Rectal smooth muscle tissue (tissue), 1 donor: Measurements from ENCODE around the gene MRPS18B.
"Not testable (repeated sequence)": the region's sequence is repeated elsewhere in the genome, so short reads cannot be mapped to it uniquely, and the experiment has no call there.

Experiments used
- H3K27ac ChIP-seq: one replicate; pipeline ENCODE4 v1.7.0; 2013; ENCODE audit warnings: low read depth, low read length, inconsistent platforms
- H3K27me3 ChIP-seq: one replicate; pipeline ENCODE4 v1.7.0; 2013; ENCODE audit warnings: low read length; ENCODE audit not compliant: control insufficient read depth, insufficient read depth
- H3K36me3 ChIP-seq: one replicate; pipeline ENCODE4 v1.7.0; 2013; ENCODE audit warnings: low read length; ENCODE audit not compliant: control insufficient read depth, insufficient read depth
- H3K4me1 ChIP-seq: one replicate; pipeline ENCODE4 v1.7.0; 2013; ENCODE audit warnings: low read length; ENCODE audit not compliant: control insufficient read depth, insufficient read depth
- H3K4me3 ChIP-seq: one replicate; pipeline ENCODE4 v1.7.0; 2013; ENCODE audit warnings: low read length
- H3K9ac ChIP-seq: one replicate; pipeline ENCODE4 v1.7.0; 2013; ENCODE audit warnings: low read length

MRPS18B gene

DNA sequence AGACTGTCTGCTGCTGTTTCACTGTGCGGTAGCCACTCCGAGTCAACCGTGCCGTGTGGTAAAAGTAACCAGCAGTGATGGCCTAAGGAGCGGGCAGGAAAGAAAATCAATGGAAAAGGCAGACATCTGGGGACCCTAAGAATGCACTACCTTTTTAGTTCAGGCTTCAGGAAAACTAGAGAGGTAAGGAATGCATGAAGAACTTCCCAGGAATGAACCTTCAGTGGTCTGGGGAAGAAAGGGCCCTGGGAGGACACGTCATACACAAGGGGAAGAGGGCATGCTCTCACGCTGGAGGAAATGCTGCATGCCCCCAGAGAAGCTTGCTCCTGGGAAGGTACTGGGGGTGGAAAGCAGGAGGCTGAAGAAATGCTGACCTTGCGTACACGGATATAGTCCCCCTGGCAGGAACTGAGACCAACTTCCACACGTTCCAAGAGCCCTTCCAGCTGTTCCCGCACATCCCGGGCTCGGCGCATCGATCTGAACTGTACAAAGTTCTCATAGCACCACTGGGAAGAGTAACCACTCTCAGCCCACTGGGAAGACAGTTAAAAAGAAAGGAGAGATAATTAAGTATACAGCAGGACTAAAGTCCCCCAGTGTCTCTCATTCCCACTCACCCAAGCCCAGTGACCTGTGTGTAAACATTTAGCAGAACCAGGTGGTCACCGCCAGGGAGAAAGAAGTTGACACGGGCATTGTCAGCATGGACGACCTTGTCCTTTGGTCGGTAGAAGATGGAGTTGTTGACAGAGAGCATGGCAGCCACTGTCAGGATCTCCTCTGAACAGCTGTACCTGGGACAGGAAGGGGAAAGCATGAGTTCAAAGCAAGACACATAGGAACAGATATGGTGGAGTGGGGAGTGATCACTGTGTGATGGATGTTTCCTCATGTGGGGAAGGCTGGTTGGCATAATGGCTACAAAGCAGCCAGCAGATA lies 37.4 kb downstream of the MRPS18B start:
- Histone ChIP-seq H3K27me3 (no peaks in the 10 kb centered on the region), H3K27ac (no peak overlapping the region), H3K4me3 (no peak overlapping the region), H3K36me3 (peaks cover 59% of the 10 kb centered on the region), H3K9ac (no peak overlapping the region), H3K4me1 (no peaks in the 10 kb centered on the region)

DNA sequence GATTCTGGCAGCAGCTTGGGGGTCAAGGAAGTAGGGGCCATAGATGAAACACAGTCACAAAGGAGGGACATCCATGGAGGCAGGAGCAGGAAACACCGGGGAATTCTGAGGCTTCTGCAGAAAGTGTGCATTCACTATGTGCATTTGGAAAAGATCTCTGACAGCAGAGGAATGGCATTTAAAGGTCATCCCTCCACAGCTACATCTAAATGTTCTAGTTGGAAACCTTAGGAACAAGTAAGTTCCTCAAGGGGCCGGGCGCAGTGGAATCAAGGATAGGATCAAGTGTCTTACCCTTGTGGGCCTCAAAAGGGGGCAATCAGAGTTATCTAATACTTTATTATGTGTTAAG lies 38.1 kb downstream of the MRPS18B start:
- peaks cover 63% of the 10 kb centered on the region for H3K36me3 ChIP-seq
- no peak overlapping the region for H3K27ac ChIP-seq
- no peaks in the 10 kb centered on the region for H3K4me1 ChIP-seq
- H3K4me3 ChIP-seq: no peak overlapping the region
- no peaks in the 10 kb centered on the region for H3K27me3 ChIP-seq
- no peak overlapping the region for H3K9ac ChIP-seq

DNA sequence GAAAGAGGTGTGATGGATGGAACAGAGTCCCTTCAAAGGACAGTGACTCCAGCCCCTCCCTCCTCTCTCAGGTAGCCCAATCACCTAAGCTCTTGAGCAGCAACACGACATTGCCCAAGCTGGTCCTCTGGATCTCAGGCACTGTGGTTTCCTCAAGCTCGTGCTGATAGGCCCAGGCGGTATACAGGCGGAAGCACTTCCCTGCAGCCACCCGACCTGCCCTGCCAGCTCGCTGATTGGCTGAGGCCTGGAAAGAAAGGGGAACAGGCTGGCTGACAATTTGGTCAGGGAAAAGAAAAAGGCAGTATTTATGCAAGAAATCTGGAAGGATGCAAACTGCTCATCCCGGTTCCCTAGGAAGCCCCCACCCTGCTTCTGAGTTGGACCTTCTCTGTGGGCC lies 38.9 kb downstream of the MRPS18B start:
- Histone ChIP-seq H3K27me3 (no peaks in the 10 kb centered on the region), H3K4me3 (no peak overlapping the region), H3K36me3 (peaks cover 63% of the 10 kb centered on the region), H3K27ac (no peak overlapping the region), H3K4me1 (no peaks in the 10 kb centered on the region), H3K9ac (no peak overlapping the region)

DNA sequence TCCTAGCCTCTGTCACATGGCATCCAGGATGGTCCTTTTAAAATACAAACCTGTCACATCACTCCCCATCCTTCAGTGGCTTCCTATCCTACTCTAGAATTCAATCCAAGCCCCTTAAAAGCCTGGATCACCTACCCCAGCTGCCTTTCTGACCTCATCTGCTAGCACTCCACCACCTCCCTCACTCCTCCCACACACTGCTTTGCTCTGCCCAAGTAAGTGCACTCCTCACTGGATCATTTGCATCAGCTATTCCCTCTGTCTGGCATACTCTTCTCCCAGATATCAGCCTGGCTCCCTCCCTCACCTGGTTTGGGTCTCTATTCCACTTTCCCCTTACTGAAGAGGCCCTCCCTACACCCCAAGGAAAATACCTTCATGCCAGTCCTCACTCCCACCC lies 39.8 kb downstream of the MRPS18B start:
- H3K36me3 ChIP-seq: peaks cover 64% of the 10 kb centered on the region
- H3K27me3 ChIP-seq: no peaks in the 10 kb centered on the region
- no peak overlapping the region for H3K9ac ChIP-seq

DNA sequence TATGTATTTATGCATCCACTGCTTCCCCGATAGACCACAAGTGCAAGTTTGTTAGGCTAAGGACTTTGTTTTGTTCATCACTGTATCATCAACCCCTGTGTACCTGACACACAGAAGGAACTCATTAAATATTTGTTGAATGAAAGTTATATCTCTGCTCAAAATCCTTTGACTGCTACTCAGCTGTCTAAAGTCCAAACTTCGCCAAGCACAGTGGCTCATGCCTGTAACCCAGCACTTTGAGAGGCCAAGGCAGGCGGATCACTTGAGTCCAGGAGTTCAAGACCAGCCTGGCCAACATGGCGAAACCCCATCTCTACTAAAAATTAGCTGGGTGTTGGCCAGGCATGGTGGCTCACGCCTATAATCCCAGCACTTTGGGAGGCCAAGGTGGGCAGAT lies 40.3 kb downstream of the MRPS18B start:
- H3K27ac ChIP-seq, H3K9ac ChIP-seq, H3K4me3 ChIP-seq, H3K4me1 ChIP-seq, H3K27me3 ChIP-seq: not testable (repeated sequence)
- H3K36me3 ChIP-seq: peaks cover 63% of the 10 kb centered on the region

More for the DNA sequence above, 39.8 kb downstream of the MRPS18B start:
- Histone ChIP-seq H3K4me1 (no peaks in the 10 kb centered on the region), H3K27ac (no peak overlapping the region), H3K4me3 (no peak overlapping the region)

DNA sequence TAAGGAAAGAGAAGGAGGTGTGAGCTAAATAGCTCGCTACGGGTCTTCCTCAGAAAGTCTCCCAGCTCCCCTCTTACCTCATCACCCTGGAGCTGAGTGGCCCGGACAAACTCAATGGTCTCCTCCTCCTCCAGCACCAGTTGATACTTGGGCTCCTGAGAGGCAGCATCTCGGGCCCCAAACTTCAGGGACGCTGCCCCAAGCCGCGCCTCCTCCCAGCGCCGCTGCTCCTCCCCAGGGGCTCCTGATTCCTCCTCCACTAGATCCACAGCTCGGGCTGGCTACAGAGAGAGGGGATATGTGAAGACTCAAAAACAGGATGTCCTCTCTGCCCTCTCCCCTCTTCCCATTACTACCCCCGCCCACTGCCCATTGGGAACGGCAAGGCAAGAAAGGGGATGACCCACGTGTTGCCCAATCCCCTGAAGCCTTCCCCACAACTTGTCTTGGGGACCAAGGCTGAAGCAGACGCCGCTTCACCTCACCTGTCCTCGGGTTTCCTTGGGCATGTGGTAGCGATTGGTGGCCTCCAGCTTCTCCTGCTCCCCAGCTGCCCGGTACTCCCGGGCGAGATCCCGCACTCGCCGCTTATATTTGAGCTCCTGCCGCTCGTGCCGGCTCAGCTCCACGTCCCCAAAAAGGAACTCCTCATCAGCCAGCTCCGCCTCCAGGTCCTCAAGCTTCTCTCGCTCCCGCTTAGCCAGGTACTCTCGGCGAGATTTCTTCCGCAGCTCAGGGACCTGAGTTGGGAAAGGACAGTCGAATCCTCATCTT lies 47.5 kb downstream of the MRPS18B start:
- Histone ChIP-seq H3K27ac (no peak overlapping the region), H3K9ac (no peak overlapping the region), H3K4me3 (no peak overlapping the region), H3K27me3 (no peaks in the 10 kb centered on the region), H3K4me1 (no peaks in the 10 kb centered on the region), H3K36me3 (peaks cover 53% of the 10 kb centered on the region)

DNA sequence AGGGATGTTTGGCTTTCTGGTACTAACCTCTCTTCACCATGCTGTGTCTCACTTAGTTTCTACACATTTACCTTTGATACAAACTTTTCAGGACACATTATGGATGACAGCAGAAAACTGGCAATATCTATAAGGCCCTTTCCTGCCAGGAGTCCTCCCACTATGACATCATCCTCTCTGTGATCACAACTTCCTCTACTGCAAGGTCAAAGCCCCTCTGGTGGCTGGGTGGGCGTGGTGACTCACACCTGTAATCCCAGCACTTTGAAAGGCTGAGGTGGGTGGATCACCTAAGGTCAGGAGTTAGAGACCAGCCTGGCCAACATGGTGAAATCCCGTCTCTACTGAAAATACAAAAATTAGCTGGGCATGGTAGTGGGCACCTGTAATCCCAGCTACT lies 48.7 kb downstream of the MRPS18B start:
- H3K4me1 ChIP-seq: not testable (repeated sequence)
- H3K36me3 ChIP-seq: peaks cover 58% of the 10 kb centered on the region

DNA sequence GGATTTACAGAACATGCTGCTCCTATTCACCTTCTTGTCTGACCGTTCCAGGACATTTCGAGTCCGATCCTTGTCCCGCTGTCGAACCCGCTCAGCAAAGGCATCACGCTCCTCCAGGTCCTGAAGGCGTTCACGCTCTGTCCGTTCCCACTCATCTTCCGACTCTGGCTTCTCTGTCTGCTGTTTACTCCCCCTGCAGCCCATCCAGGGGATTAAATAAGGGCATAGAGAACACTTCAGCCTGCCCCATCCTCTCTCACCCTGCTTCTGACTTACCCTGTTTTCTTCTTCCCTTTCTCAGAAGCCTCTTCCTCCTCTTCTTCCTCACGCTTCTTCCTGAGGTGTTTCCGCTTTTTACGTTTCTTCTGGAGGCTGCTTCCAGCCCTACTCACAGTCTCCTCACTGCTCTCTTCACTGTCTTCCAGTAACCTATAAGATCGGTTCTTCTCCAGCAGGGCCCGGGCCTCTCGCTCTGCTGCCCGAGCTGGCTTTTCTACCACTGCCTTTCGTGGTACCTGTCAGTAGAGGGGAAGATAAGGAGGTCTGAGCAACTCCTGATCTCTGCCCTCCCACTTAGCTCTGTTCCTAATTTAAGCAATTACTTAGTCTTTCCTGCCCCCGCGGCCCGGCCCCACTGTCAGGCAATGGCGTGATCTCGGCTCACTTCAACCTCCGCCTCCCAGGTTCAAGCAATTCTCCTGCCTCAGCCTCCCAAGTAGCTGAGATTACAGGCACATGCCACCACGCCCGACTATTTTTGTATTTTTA lies 53.3 kb downstream of the MRPS18B start:
- Histone ChIP-seq H3K27me3 (no peaks in the 10 kb centered on the region), H3K4me1 (peaks cover 5% of the 10 kb centered on the region), H3K4me3 (no peak overlapping the region), H3K36me3 (peaks cover 23% of the 10 kb centered on the region), H3K27ac (no peak overlapping the region), H3K9ac (no peak overlapping the region)

More for the DNA sequence above, 48.7 kb downstream of the MRPS18B start:
- H3K9ac ChIP-seq, H3K27ac ChIP-seq, H3K4me3 ChIP-seq, H3K27me3 ChIP-seq: not testable (repeated sequence)

DNA sequence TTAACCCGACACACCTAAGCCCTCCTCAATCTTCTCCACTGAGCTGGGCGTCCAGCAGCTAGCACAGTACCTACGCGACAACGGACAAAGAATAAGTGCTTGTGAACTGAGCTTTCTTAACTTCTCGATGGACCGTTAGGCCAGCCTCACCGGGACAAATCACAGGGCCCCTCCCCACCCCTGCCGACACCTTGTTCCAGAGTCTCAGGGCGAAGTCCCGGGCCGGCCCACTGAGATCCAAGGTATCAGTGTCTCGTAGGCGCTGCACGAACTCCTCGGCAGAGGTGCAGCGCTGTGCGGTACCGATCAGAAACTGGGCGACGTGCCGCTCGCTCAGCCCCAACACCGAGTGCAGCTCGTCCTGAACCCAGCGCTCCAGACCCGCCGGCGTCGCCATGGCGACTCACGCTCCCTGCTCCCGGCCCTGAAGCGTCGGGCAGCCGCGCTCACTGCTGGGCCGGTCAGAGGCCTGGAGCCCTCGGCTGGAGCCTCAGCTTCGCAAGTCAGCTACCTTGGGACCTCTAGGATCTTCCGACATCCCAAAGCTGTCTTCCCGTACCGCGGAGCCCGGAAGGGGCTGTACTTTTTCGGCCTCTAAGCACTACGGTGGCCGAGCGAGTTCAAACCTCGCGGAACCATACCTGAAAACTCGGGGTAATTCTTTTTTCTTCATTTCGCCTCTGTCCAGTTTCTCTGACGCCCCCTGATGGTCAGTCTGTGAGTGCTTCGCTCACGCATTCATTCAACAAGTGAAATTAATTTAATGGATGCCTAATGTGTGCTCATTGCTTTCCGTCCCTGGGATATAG lies 55.0 kb downstream of the MRPS18B start, which contains the start of gene DHX16:
Gene DHX16, minus strand, starts transcription at position 562 of the 809 bp plus-strand sequence. Its CDS starts 165 bp downstream, at position 397.
- Histone ChIP-seq H3K4me3 (peak within 1 kb of the TSS; percentile 71), H3K9ac (peak within 1 kb of the TSS; percentile 42), H3K4me1 (peaks cover 5% of the 10 kb centered on the region), H3K27ac (peak within 1 kb of the TSS; percentile 65), H3K36me3 (peaks cover 28% of the 10 kb centered on the region), H3K27me3 (no peaks in the 10 kb centered on the region)
